Measurements from ENCODE around the gene TIPRL. TPM values are rescaled to one million over a fixed set of nuclear protein-coding genes. Genes with fewer than 3 reads are reported as not detected.

Gene TIPRL
- total and polyA plus RNA-seq, 8 donors: 10.8 to 229 (median 16.6) TPM

- no peaks in the 10 kb centered on the region for H3K4me1 ChIP-seq
- peaks cover 0 to 4% (median 0%) of the 10 kb centered on the region in 3 donors for H3K27me3 ChIP-seq
- H3K9me3 ChIP-seq: peaks cover 0 to 21% (median 10%) of the 10 kb centered on the region in 4 donors
- TF ChIP-seq POLR2AphosphoS5 (IDR thresholded peaks at IDR 0.05): no peak
- no peak for TF ChIP-seq POLR2A (IDR thresholded peaks at IDR 0.05)
- no peak for TF ChIP-seq EP300 (IDR thresholded peaks at IDR 0.05)
- no peak for TF ChIP-seq CTCF (IDR thresholded peaks at IDR 0.05)
- H3K4me3 ChIP-seq: no peak overlapping the region
- DNase-seq: no peak
- H3K27ac ChIP-seq: no peak overlapping the region
- no peaks in the 10 kb centered on the region for H3K36me3 ChIP-seq
- intact Hi-C loops (cut with DNase I; ENCODE audit: low total_unique reads): no loop called here
- 45 to 64% (median 53%) methylated on average over 3 of the region's 3 CpGs for WGBS, 5 donors
Measured at GRCh38 chr1:168163670-168164069, 15.1 kb upstream of the TIPRL start.

GRCh38 chr1:168164771-168165170 is 14.0 kb upstream of the TIPRL start:
- intact Hi-C loops (cut with DNase I; ENCODE audit: low total_unique reads): no loop called here
- WGBS, 5 donors: 84 to 93% (median 88%) methylated on average over 3 of the region's 3 CpGs

GRCh38 chr1:168167806-168168205 is 11.0 kb upstream of the TIPRL start:
- Histone ChIP-seq H3K27me3 (no peaks in the 10 kb centered on the region), H3K27ac (no peak overlapping the region), H3K4me1 (no peaks in the 10 kb centered on the region), H3K36me3 (no peaks in the 10 kb centered on the region), H3K9me3 (no peaks in the 10 kb centered on the region), H3K4me3 (no peak overlapping the region)
- TF ChIP-seq POLR2AphosphoS5 (IDR thresholded peaks at IDR 0.05) (no peak), POLR2A (IDR thresholded peaks at IDR 0.05) (no peak), CTCF (IDR thresholded peaks at IDR 0.05) (no peak), EP300 (IDR thresholded peaks at IDR 0.05) (no peak)
- intact Hi-C loops (cut with DNase I; ENCODE audit: low total_unique reads): no loop called here
- WGBS, 5 donors: 60 to 69% (median 65%) methylated on average over 2 of the region's 2 CpGs
- DNase-seq: no peak

More at GRCh38 chr1:168164771-168165170, 14.0 kb upstream of the TIPRL start:
- no peak for TF ChIP-seq POLR2A (IDR thresholded peaks at IDR 0.05)
- TF ChIP-seq POLR2AphosphoS5 (IDR thresholded peaks at IDR 0.05): no peak
- no peak for TF ChIP-seq EP300 (IDR thresholded peaks at IDR 0.05)
- TF ChIP-seq CTCF (IDR thresholded peaks at IDR 0.05): no peak
- Histone ChIP-seq H3K27ac (no peak overlapping the region), H3K9me3 (peaks cover 0 to 14% (median 4%) of the 10 kb centered on the region in 4 donors), H3K36me3 (no peaks in the 10 kb centered on the region), H3K4me1 (no peaks in the 10 kb centered on the region), H3K4me3 (no peak overlapping the region), H3K27me3 (peaks cover 0 to 4% (median 0%) of the 10 kb centered on the region in 3 donors)
- no peak for DNase-seq

GRCh38 chr1:168170564-168171508 is 7.9 kb upstream of the TIPRL start:
- Histone ChIP-seq H3K27me3 (peaks cover 0 to 4% (median 0%) of the 10 kb centered on the region in 3 donors), H3K27ac (no peak overlapping the region), H3K9me3 (no peaks in the 10 kb centered on the region), H3K4me1 (no peaks in the 10 kb centered on the region), H3K36me3 (no peaks in the 10 kb centered on the region), H3K4me3 (no peak overlapping the region)
- TF ChIP-seq POLR2A (IDR thresholded peaks at IDR 0.05) (no peak), POLR2AphosphoS5 (IDR thresholded peaks at IDR 0.05) (no peak)
- intact Hi-C loops (cut with DNase I; ENCODE audit: low total_unique reads): no loop called here
- DNase-seq: no peak
- WGBS, 5 donors: 88 to 94% (median 91%) methylated on average over 7 of the region's 7 CpGs

Data from stomach (tissue), 9 donors.